Measurements from ENCODE around the gene CRCP.
"Not testable (repeated sequence)": the region's sequence is repeated elsewhere in the genome, so short reads cannot be mapped to it uniquely, and the experiment has no call there.

- not testable (repeated sequence) for TF ChIP-seq EZH2 (IDR thresholded peaks at IDR 0.05); POLR2AphosphoS5 (IDR thresholded peaks at IDR 0.05; ENCODE audit: borderline replicate concordance, low read depth, low read length); FOXP2 (optimal IDR thresholded peaks at IDR 0.05; ENCODE audit: control extremely low read depth, extremely low read length, insufficient read depth)
Measured at GRCh38 chr7:66124569-66124861, 9.9 kb downstream of the CRCP start.
